ENCODE results near the gene ZNF346. TPM values are rescaled to one million over a fixed set of nuclear protein-coding genes. Genes with fewer than 3 reads are reported as not detected.
A peak's percentile ranks its signal among the peaks of the same experiment; 100 is the strongest.

Gene ZNF346
- total and polyA plus RNA-seq, 2 of the 13 experiments (the other 11 are each of a cell fraction or from before 2014, with no cell fraction given): 8.6 to 19.4 TPM

DNA sequence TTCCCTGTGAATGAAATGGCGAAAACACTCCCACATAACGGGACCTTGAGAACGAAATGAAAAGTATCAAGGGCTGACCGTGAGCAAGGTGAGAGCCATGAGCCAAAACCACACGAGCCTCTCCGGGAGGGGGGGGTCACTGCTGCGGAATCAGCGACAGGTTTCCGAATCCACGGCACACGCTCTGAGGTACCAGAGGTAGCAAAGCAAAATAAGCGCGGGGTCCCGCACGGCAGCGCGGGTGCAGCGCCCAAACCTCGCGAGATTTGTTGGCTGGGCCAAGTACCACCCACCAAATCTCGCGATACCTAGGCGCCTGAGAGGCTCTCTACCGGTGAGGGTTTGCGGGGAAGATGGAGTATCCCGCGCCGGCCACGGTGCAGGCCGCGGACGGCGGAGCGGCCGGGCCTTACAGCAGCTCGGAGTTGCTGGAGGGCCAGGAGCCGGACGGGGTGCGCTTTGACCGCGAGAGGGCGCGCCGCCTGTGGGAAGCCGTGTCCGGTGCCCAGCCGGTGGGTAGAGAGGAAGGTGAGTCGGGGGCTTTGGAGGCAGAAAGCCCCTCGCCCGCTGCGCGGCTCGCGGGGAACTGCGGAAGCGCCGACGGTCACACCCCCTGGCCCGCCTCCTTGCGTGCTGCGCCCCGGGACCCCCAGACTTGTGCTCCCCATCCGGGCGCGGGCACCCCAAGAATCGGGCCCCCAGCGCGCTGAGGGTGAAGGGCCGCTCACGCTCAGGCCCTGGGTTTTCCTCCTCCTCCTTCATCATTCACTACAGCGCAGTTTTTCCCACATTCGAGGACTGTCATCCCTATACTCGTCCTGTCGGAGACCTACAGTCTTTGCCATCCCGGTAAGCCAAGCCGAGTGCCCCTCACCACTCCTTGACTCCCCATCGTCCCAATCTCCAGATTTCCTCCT, at the start of gene ZNF346 (continued):
- TF ChIP-seq, protein P1, sequence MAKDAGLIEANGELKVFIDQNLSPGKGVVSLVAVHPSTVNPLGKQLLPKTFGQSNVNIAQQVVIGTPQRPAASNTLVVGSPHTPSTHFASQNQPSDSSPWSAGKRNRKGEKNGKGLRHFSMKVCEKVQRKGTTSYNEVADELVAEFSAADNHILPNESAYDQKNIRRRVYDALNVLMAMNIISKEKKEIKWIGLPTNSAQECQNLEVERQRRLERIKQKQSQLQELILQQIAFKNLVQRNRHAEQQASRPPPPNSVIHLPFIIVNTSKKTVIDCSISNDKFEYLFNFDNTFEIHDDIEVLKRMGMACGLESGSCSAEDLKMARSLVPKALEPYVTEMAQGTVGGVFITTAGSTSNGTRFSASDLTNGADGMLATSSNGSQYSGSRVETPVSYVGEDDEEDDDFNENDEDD (CRISPR knock-in tag; IDR thresholded peaks at IDR 0.05; ENCODE audit: borderline replicate concordance): peak; percentile 83
- TF ChIP-seq, protein P2, sequence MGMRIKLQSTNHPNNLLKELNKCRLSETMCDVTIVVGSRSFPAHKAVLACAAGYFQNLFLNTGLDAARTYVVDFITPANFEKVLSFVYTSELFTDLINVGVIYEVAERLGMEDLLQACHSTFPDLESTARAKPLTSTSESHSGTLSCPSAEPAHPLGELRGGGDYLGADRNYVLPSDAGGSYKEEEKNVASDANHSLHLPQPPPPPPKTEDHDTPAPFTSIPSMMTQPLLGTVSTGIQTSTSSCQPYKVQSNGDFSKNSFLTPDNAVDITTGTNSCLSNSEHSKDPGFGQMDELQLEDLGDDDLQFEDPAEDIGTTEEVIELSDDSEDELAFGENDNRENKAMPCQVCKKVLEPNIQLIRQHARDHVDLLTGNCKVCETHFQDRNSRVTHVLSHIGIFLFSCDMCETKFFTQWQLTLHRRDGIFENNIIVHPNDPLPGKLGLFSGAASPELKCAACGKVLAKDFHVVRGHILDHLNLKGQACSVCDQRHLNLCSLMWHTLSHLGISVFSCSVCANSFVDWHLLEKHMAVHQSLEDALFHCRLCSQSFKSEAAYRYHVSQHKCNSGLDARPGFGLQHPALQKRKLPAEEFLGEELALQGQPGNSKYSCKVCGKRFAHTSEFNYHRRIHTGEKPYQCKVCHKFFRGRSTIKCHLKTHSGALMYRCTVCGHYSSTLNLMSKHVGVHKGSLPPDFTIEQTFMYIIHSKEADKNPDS (CRISPR knock-in tag; IDR thresholded peaks at IDR 0.05): no peak
- TF ChIP-seq SYNCRIP (IDR thresholded peaks at IDR 0.05; ENCODE audit: insufficient read depth, low read depth, low read length) (no peak), LCORL (IDR thresholded peaks at IDR 0.05) (no peak), LCORL (CRISPR knock-in tag; IDR thresholded peaks at IDR 0.05) (0 out of 2 replicates have a peak, but pooled peaks have one; percentile 7), SMAD3 (CRISPR knock-in tag; IDR thresholded peaks at IDR 0.05) (peak; percentile 83), U2AF2 (IDR thresholded peaks at IDR 0.05; ENCODE audit: low read depth, low read length) (no peak), HDAC6 (IDR thresholded peaks at IDR 0.05; ENCODE audit: low read depth, low read length) (no peak), JUND (CRISPR knock-in tag; IDR thresholded peaks at IDR 0.05) (peak; percentile 35; the same call in 1 of the 2 replicates), ZNF34 (CRISPR knock-in tag; IDR thresholded peaks at IDR 0.05; ENCODE audit: borderline replicate concordance) (no peak), HOXD1 (CRISPR knock-in tag; IDR thresholded peaks at IDR 0.05) (no peak), ZSCAN25 (CRISPR knock-in tag; IDR thresholded peaks at IDR 0.05) (no peak), ZNF543 (CRISPR knock-in tag; IDR thresholded peaks at IDR 0.05) (peak; percentile 79; the same call in 1 of the 2 replicates), SP5 (CRISPR knock-in tag; IDR thresholded peaks at IDR 0.05; ENCODE audit: borderline replicate concordance, low read depth) (no peak), ASH2L (IDR thresholded peaks at IDR 0.05; ENCODE audit: insufficient read length, low read depth, low read length) (peak; percentile 55), XRCC5 (optimal IDR thresholded peaks at IDR 0.05; ENCODE audit: low read length) (no peak), RAD51 (IDR thresholded peaks at IDR 0.05; ENCODE audit: borderline replicate concordance) (no peak), TBX2 (CRISPR knock-in tag; IDR thresholded peaks at IDR 0.05; ENCODE audit: borderline replicate concordance) (peak; percentile 56; the same call in 1 of the 2 replicates), FOXP1 (IDR thresholded peaks at IDR 0.05) (no peak), FOXP1 (CRISPR knock-in tag; IDR thresholded peaks at IDR 0.05) (no peak), ZSCAN22 (CRISPR knock-in tag; IDR thresholded peaks at IDR 0.05) (no peak), ZNF101 (CRISPR knock-in tag; IDR thresholded peaks at IDR 0.05; ENCODE audit: borderline replicate concordance, low read depth) (no peak)
- TF ChIP-seq, protein P3, sequence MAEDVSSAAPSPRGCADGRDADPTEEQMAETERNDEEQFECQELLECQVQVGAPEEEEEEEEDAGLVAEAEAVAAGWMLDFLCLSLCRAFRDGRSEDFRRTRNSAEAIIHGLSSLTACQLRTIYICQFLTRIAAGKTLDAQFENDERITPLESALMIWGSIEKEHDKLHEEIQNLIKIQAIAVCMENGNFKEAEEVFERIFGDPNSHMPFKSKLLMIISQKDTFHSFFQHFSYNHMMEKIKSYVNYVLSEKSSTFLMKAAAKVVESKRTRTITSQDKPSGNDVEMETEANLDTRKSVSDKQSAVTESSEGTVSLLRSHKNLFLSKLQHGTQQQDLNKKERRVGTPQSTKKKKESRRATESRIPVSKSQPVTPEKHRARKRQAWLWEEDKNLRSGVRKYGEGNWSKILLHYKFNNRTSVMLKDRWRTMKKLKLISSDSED (CRISPR knock-in tag; IDR thresholded peaks at IDR 0.05): no peak
- TF ChIP-seq, protein P4, sequence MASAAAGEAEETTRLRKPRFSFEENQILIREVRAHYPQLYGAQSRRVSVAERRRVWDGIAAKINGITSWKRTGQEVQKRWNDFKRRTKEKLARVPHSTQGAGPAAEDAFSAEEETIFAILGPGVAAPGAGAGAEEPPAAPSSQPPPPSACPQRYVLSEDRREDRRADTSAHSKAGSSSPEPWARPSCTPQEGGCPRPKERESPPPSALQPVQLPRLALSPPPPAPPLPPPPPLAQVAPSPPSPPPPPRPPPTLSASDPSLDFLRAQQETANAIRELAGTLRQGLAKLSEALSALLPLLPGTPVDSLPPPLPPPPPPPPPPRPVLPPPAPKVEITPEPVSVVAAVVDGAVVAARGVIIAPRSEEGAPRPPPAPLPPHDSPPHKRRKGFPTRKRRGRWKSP (CRISPR knock-in tag; IDR thresholded peaks at IDR 0.05): peak; percentile 81
- TF ChIP-seq, protein P5, sequence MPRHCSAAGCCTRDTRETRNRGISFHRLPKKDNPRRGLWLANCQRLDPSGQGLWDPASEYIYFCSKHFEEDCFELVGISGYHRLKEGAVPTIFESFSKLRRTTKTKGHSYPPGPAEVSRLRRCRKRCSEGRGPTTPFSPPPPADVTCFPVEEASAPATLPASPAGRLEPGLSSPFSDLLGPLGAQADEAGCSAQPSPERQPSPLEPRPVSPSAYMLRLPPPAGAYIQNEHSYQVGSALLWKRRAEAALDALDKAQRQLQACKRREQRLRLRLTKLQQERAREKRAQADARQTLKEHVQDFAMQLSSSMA (CRISPR knock-in tag; IDR thresholded peaks at IDR 0.05): peak; percentile 32; the same call in 1 of the 2 replicates
